ENCODE results near the gene C5.

Gene C5

GRCh38 chr9:120922404-120923195 lies 127.5 kb downstream of the C5 start:
- no peak for DNase-seq

- DNase-seq: no peak
Measured at GRCh38 chr9:120921661-120922181, 128.4 kb downstream of the C5 start.

GRCh38 chr9:120920806-120921178 lies 129.3 kb downstream of the C5 start:
- DNase-seq: no peak

- no peak for DNase-seq
Measured at GRCh38 chr9:120919843-120920805, 130.0 kb downstream of the C5 start.

- no peak for DNase-seq
Measured at GRCh38 chr9:120918931-120919842, 130.9 kb downstream of the C5 start.

- no peak for DNase-seq
Measured at GRCh38 chr9:120917929-120918762, 131.9 kb downstream of the C5 start.

GRCh38 chr9:120916991-120917880 lies 132.8 kb downstream of the C5 start:
- DNase-seq: no peak

GRCh38 chr9:120916588-120916987 lies 133.5 kb downstream of the C5 start:
- DNase-seq: no peak

- DNase-seq: no peak
Measured at GRCh38 chr9:120915854-120916470, 134.1 kb downstream of the C5 start.

GRCh38 chr9:120914953-120915352 lies 135.1 kb downstream of the C5 start:
- no peak for DNase-seq

- DNase-seq: no peak
Measured at GRCh38 chr9:120914396-120914795, 135.7 kb downstream of the C5 start.

- DNase-seq: no peak
Measured at GRCh38 chr9:120913647-120914264, 136.3 kb downstream of the C5 start.

- no peak for DNase-seq
Measured at GRCh38 chr9:120912958-120913646, 137.0 kb downstream of the C5 start.

- DNase-seq: no peak
Measured at GRCh38 chr9:120911295-120911837, 138.7 kb downstream of the C5 start.

- DNase-seq: no peak
Measured at GRCh38 chr9:120910643-120911042, 139.4 kb downstream of the C5 start.

- DNase-seq: no peak
Measured at GRCh38 chr9:120909904-120910303, 140.2 kb downstream of the C5 start.

- no peak for DNase-seq
Measured at GRCh38 chr9:120905315-120906164, 144.5 kb downstream of the C5 start.

- DNase-seq: no peak
Measured at GRCh38 chr9:120904978-120905301, 145.1 kb downstream of the C5 start.

All from NCI-H2081 treated with DMSO at 0.1 percent for 48 hours (cell line).